Neuronal stem cell (in vitro differentiated cells): ENCODE measurements around the gene KCNIP4.

Experiments
- DNase-seq: peaks from one replicate; pipeline ENCODE4 v3.0.0-alpha.2; 2013; ENCODE audit warnings: low spot score
- H2AFZ ChIP-seq: one replicate; pipeline ENCODE4 v1.6.1; 2013; ENCODE audit warnings: mild to moderate bottlenecking, low read length, inconsistent platforms
- H2AK5ac ChIP-seq: 2 replicates; pipeline ENCODE4 v1.6.1; 2013; ENCODE audit warnings: low read depth, mild to moderate bottlenecking, inconsistent platforms, low read length, moderate library complexity, mixed read lengths
- H2BK120ac ChIP-seq: 2 replicates; pipeline ENCODE4 v1.6.1; 2013; ENCODE audit warnings: low read depth, mild to moderate bottlenecking, inconsistent platforms, low read length, moderate library complexity, mixed read lengths
- H2BK12ac ChIP-seq: one replicate; pipeline ENCODE4 v1.6.1; 2013; ENCODE audit warnings: low read length, inconsistent platforms
- H2BK15ac ChIP-seq: 2 replicates; pipeline ENCODE4 v1.6.1; 2013; ENCODE audit warnings: mild to moderate bottlenecking, low read length, inconsistent platforms, mixed read lengths
- H2BK5ac ChIP-seq: one replicate; pipeline ENCODE4 v1.6.1; 2013; ENCODE audit warnings: inconsistent platforms, mild to moderate bottlenecking, low read length, moderate library complexity
- H3K14ac ChIP-seq: one replicate; pipeline ENCODE4 v1.6.1; 2013; ENCODE audit warnings: low read length, inconsistent platforms
- H3K18ac ChIP-seq: 2 replicates; pipeline ENCODE4 v1.6.1; 2013; ENCODE audit warnings: low read length, inconsistent platforms
- H3K23ac ChIP-seq: 2 replicates; pipeline ENCODE4 v1.6.1; 2013; ENCODE audit warnings: low read depth, mild to moderate bottlenecking, mixed read lengths, low read length, inconsistent platforms; ENCODE audit not compliant: poor library complexity
- H3K27ac ChIP-seq: replicated peaks from 3 replicates; pipeline ENCODE4 v1.5.1; 2013; ENCODE audit warnings: low read length, inconsistent platforms
- H3K27me3 ChIP-seq, 3 experiments: 2 replicates each; pipeline ENCODE4 v1.6.1; 2013; ENCODE audit warnings: low read length in 3 of 3, mild to moderate bottlenecking in 2 of 3, inconsistent platforms in 1 of 3, low read depth in 1 of 3, mixed read lengths in 1 of 3, moderate library complexity in 1 of 3; ENCODE audit not compliant: control insufficient read depth in 3 of 3, insufficient read depth in 3 of 3
- H3K36me3 ChIP-seq, 2 donors: replicated peaks in 1 of 2; 2 replicates each; pipeline ENCODE4 v1.6.1; 2013; ENCODE audit warnings: low read length in 2 of 2; ENCODE audit not compliant: control insufficient read depth in 2 of 2, insufficient read depth in 2 of 2
- H3K4ac ChIP-seq: 2 replicates; pipeline ENCODE4 v1.6.1; 2013; ENCODE audit warnings: inconsistent platforms, mild to moderate bottlenecking, low read length, moderate library complexity
- H3K4me1 ChIP-seq, 2 donors: 1 replicate in 1 of 2; 2 replicates in 1 of 2; pipeline ENCODE4 v1.6.1; 2013; ENCODE audit warnings: low read length in 2 of 2, low read depth in 1 of 2; ENCODE audit not compliant: control insufficient read depth in 2 of 2, insufficient read depth in 1 of 2
- H3K4me2 ChIP-seq: one replicate; pipeline ENCODE4 v1.6.1; 2013; ENCODE audit warnings: mild to moderate bottlenecking, low read length, inconsistent platforms; ENCODE audit not compliant: insufficient read depth, poor library complexity, severe bottlenecking
- H3K4me3 ChIP-seq, 2 donors: 2 replicates each; pipeline ENCODE4 v1.5.1; 2013; ENCODE audit warnings: low read length in 2 of 2, mild to moderate bottlenecking in 2 of 2, inconsistent platforms in 1 of 2, moderate library complexity in 1 of 2
- H3K79me1 ChIP-seq: one replicate; pipeline ENCODE4 v1.6.1; 2013; ENCODE audit warnings: low read depth, mild to moderate bottlenecking, inconsistent platforms, low read length, moderate library complexity
- H3K9ac ChIP-seq: one replicate; pipeline ENCODE4 v1.6.1; 2013; ENCODE audit warnings: mild to moderate bottlenecking, low read depth, low read length, inconsistent platforms; ENCODE audit not compliant: poor library complexity
- H3K9me3 ChIP-seq, 2 donors: replicated peaks in 1 of 2; 2 replicates each; pipeline versions ENCODE3 to v1.6.1; 2013; ENCODE audit warnings: low read length in 2 of 2, mild to moderate bottlenecking in 2 of 2, inconsistent platforms in 1 of 2, low read depth in 1 of 2, mixed read lengths in 1 of 2, moderate library complexity in 1 of 2; ENCODE audit not compliant: control insufficient read depth in 2 of 2, insufficient read depth in 1 of 2
- H4K8ac ChIP-seq: one replicate; pipeline ENCODE4 v1.6.1; 2013; ENCODE audit warnings: low read depth, mild to moderate bottlenecking, inconsistent platforms, low read length, moderate library complexity
- H4K91ac ChIP-seq: one replicate; pipeline ENCODE4 v1.6.1; 2013; ENCODE audit warnings: low read length, low read depth, mild to moderate bottlenecking, inconsistent platforms; ENCODE audit not compliant: poor library complexity
- WGBS, 2 donors: extraction: QIAGEN DNeasy Blood & Tissue Kit; methylation state at CpG; one replicate each; pipeline ENCODE4 v1.1.7; 2013; ENCODE audit warnings: missing lambda C conversion rate in 2 of 2, mixed read lengths in 1 of 2; ENCODE audit not compliant: insufficient read length in 2 of 2, insufficient replicate concordance in 1 of 2; ENCODE audit errors: extremely low coverage in 2 of 2; 5-methylcytosine and 5-hydroxymethylcytosine counted together

Gene KCNIP4

DNA sequence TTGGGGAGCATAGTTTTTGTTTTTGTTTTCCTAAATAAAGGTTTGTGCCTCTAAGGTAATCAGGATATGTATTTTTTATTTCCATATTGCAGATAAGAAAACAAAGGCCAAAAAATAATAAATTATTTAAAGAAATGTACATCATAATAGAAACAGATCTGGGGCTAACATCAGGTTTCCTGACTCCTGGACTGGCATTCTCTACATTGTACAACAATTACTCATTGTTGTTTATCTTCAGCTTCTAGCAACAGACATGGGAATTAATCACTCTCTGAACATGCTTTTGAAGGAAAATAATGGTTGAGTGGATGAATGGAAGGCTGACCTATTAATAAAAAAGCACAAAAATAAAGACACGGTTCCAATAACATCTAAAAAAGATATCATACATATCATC, 146.2 kb downstream of the KCNIP4 start:
- Histone ChIP-seq H3K4me2 (no peak overlapping the region), H3K4me3 (no peak overlapping the region), H3K4me1 (no peaks in the 10 kb centered on the region), H2BK120ac (no peak overlapping the region), H2BK5ac (no peak overlapping the region), H3K27ac (no peak overlapping the region), H2AFZ (no peak overlapping the region), H3K36me3 (no peaks in the 10 kb centered on the region), H3K9ac (no peak overlapping the region), H2BK15ac (no peak overlapping the region), H3K9me3 (no peaks in the 10 kb centered on the region), H2BK12ac (no peak overlapping the region), H2AK5ac (no peak overlapping the region), H3K23ac (no peak overlapping the region), H3K14ac (no peak overlapping the region), H4K91ac (no peak overlapping the region), H3K18ac (no peak overlapping the region), H4K8ac (no peak overlapping the region), H3K79me1 (no peaks in the 10 kb centered on the region), H3K27me3 (no peaks in the 10 kb centered on the region), H3K4ac (no peak overlapping the region)
- WGBS, 2 donors = no CpG with 5 or more reads among the region's 1 CpG
- DNase-seq = no peak

DNA sequence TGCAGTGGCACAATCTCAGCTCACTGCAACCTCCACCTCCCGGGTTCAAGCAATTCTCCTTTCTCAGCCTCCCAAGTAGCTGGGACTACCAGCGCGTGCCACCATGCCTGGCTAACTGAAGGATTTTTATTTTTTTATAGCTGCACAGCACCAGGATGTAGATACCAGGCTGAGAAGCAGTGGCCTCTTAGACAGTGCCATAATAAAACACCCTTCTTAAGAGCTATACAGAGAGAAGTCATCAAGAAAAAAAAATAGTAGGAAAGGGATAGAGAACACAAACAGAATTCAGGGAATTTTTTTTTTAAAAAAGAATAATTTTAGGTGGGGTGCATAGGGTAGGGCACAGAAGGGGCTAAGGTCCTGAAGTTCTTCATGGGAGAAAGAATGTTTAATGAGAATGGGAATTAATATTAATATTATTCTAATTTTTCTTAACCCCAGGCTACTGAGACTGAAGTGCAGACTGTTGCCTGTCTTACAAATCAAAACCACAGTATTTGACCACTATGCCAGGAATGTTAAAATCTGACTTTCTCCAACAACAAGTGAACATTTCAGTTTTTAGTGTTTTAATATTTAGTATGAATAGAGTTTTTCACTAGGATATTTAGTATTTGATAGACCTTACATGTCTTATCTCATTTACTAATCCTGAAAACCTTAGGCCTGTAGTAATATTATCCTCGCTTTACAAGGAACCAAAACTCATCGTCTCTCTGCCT, 146.7 kb downstream of the KCNIP4 start:
- Histone ChIP-seq H2BK5ac (no peak overlapping the region), H3K14ac (no peak overlapping the region), H2BK12ac (no peak overlapping the region), H3K27me3 (no peaks in the 10 kb centered on the region), H2BK15ac (no peak overlapping the region), H3K4me3 (no peak overlapping the region), H2AFZ (no peak overlapping the region), H3K18ac (no peak overlapping the region), H4K8ac (no peak overlapping the region), H3K4me1 (no peaks in the 10 kb centered on the region), H3K23ac (no peak overlapping the region), H3K9me3 (no peaks in the 10 kb centered on the region), H4K91ac (no peak overlapping the region), H3K4ac (no peak overlapping the region), H2BK120ac (no peak overlapping the region), H2AK5ac (no peak overlapping the region), H3K9ac (no peak overlapping the region), H3K27ac (no peak overlapping the region), H3K36me3 (no peaks in the 10 kb centered on the region), H3K79me1 (no peaks in the 10 kb centered on the region), H3K4me2 (no peak overlapping the region)
- WGBS, 2 donors = no CpG with 5 or more reads among the region's 5 CpGs
- DNase-seq = no peak

DNA sequence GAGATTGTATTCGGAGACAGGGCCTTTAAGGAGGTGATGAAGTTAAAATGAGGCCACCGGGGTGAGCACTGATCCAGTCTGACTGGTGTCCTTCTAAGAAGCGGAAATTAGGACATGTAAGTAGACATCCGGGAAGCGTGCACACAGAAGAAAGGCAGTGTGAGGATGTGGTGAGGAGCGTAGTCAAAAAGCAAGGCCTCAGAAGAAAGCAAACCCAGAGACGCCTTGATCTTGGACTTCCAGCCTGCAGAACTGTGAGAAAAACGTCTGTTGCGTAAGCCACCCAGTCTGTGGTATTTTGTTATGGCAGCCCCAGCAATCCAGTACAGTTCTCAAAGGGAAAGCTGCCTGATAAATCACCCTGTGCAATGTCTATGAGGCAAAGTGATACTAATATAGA, 153.5 kb downstream of the KCNIP4 start:
- H3K27me3 ChIP-seq = no peaks in the 10 kb centered on the region
- no peak overlapping the region for H2BK15ac ChIP-seq
- H3K4me2 ChIP-seq = no peak overlapping the region
- DNase-seq = no peak
- no peak overlapping the region for H4K91ac ChIP-seq
- no peak overlapping the region for H3K9ac ChIP-seq
- no peak overlapping the region for H4K8ac ChIP-seq
- WGBS, 2 donors = no CpG with 5 or more reads among the region's 9 CpGs
- no peaks in the 10 kb centered on the region for H3K79me1 ChIP-seq
- H2BK12ac ChIP-seq = no peak overlapping the region
- H3K14ac ChIP-seq = no peak overlapping the region
- H3K9me3 ChIP-seq = no peaks in the 10 kb centered on the region
- H3K23ac ChIP-seq = no peak overlapping the region
- H2BK5ac ChIP-seq = no peak overlapping the region
- no peak overlapping the region for H2BK120ac ChIP-seq
- no peaks in the 10 kb centered on the region for H3K4me1 ChIP-seq
- H3K18ac ChIP-seq = no peak overlapping the region
- no peak overlapping the region for H3K27ac ChIP-seq
- H3K4ac ChIP-seq = no peak overlapping the region
- H2AFZ ChIP-seq = no peak overlapping the region
- no peak overlapping the region for H3K4me3 ChIP-seq
- H3K36me3 ChIP-seq = no peaks in the 10 kb centered on the region
- no peak overlapping the region for H2AK5ac ChIP-seq

DNA sequence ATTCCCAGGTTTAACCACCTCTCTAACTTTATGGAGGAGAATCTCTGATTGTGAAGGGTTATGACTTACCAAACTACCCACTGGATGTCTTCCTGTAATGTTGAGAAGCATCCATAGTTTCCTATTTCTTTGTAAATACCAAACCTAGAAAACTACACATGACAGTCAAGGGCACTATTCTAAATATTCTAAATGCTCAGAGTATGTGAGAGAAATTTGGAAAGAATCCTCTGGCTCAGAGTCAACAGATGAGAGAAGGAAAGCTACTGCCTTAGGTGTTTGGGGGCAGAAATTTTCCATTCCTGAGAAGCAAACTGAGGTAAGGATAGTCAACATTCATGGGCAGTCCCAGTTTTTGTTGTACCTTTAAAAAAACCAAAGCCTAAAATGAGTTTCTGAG, 155.8 kb downstream of the KCNIP4 start:
- no peak overlapping the region for H2AFZ ChIP-seq
- H3K9ac ChIP-seq = no peak overlapping the region
- H4K91ac ChIP-seq = no peak overlapping the region
- H2BK120ac ChIP-seq = no peak overlapping the region
- no peaks in the 10 kb centered on the region for H3K36me3 ChIP-seq
- H2AK5ac ChIP-seq = no peak overlapping the region
- no peaks in the 10 kb centered on the region for H3K27me3 ChIP-seq
- H3K4ac ChIP-seq = no peak overlapping the region
- H3K27ac ChIP-seq = no peak overlapping the region
- H3K9me3 ChIP-seq = no peaks in the 10 kb centered on the region
- H2BK12ac ChIP-seq = no peak overlapping the region
- H3K23ac ChIP-seq = no peak overlapping the region
- no peaks in the 10 kb centered on the region for H3K4me1 ChIP-seq
- H3K4me3 ChIP-seq = no peak overlapping the region
- H3K4me2 ChIP-seq = no peak overlapping the region
- no peaks in the 10 kb centered on the region for H3K79me1 ChIP-seq
- no peak overlapping the region for H3K14ac ChIP-seq
- no peak overlapping the region for H3K18ac ChIP-seq
- no peak overlapping the region for H2BK15ac ChIP-seq
- no peak overlapping the region for H2BK5ac ChIP-seq
- H4K8ac ChIP-seq = no peak overlapping the region
- no peak for DNase-seq
